GM23338 (cell line): Measurements from ENCODE around the gene TMEM44.

Experiments
- CREB1 ChIP-seq: fragments of 250-450 bp; sonication (Bioruptor Pico); IDR thresholded peaks from 2 replicates; pipeline ENCODE4 v1.5.0; 2020; ENCODE audit warnings: low read depth, mild to moderate bottlenecking, moderate library complexity
- CTCF ChIP-seq, 2 experiments: fragments of 200-600 bp in 1 of 2; sonication (generic) in 1 of 2; conservative IDR thresholded peaks; 2 replicates each; pipeline versions ENCODE4 v1.5.1 to v1.6.1; 2016 to 2017; ENCODE audit warnings: antibody characterized with exemption in 2 of 2, low read depth in 2 of 2, mild to moderate bottlenecking in 2 of 2, moderate library complexity in 1 of 2
- EZH2 ChIP-seq: fragments of 200-600 bp; sonication (generic); IDR thresholded peaks from one replicate; pipeline ENCODE4 v1.8.0; 2017; ENCODE audit warnings: antibody characterized with exemption, mild to moderate bottlenecking, low read depth; ENCODE audit not compliant: unreplicated experiment
- EZH2phosphoT487 ChIP-seq: fragments of 200-600 bp; sonication (generic); IDR thresholded peaks from one replicate; pipeline ENCODE4 v1.8.1; 2018; ENCODE audit warnings: antibody characterized with exemption; ENCODE audit not compliant: unreplicated experiment
- JUNB ChIP-seq: IDR thresholded peaks from one replicate; pipeline ENCODE4 v1.6.1; 2016; ENCODE audit warnings: antibody characterized with exemption; ENCODE audit not compliant: unreplicated experiment
- POLR2AphosphoS5 ChIP-seq: IDR thresholded peaks from 2 replicates; pipeline ENCODE4 v1.6.1; 2016; ENCODE audit warnings: antibody characterized with exemption, low read depth
- REST ChIP-seq: IDR thresholded peaks from one replicate; pipeline ENCODE4 v1.6.1; 2018; ENCODE audit warnings: antibody characterized with exemption; ENCODE audit not compliant: unreplicated experiment
- STAT1 ChIP-seq: IDR thresholded peaks from one replicate; pipeline ENCODE4 v1.6.1; 2016; ENCODE audit warnings: antibody characterized with exemption; ENCODE audit not compliant: unreplicated experiment
- ZNF114 ChIP-seq: fragments of 250-450 bp; sonication (Bioruptor Pico); IDR thresholded peaks from 2 replicates; pipeline ENCODE4 v1.5.0; 2020; ENCODE audit warnings: mild to moderate bottlenecking, moderate library complexity

- TF ChIP-seq CTCF (conservative IDR thresholded peaks at IDR 0.05; ENCODE audit: low read depth in 2 of 2) (no peak), EZH2 (no peak), CREB1 (CRISPR knock-in tag) (no peak), EZH2phosphoT487 (no peak), POLR2AphosphoS5 (no peak), JUNB (no peak), REST (no peak), ZNF114 (CRISPR knock-in tag) (no peak), STAT1 (no peak)
Measured at GRCh38 chr3:194673761-194674160, 40.5 kb upstream of the TMEM44 start.
